GM19397 (cell line): ENCODE data around the gene CUEDC2.

Experiments used
- ATAC-seq: cut with Tn5 transposase; IDR thresholded peaks from one replicate; pipeline ENCODE4 v1.9.1; 2021; ENCODE audit warnings: mild to moderate bottlenecking, moderate library complexity; ENCODE audit not compliant: unreplicated experiment

Gene CUEDC2

DNA sequence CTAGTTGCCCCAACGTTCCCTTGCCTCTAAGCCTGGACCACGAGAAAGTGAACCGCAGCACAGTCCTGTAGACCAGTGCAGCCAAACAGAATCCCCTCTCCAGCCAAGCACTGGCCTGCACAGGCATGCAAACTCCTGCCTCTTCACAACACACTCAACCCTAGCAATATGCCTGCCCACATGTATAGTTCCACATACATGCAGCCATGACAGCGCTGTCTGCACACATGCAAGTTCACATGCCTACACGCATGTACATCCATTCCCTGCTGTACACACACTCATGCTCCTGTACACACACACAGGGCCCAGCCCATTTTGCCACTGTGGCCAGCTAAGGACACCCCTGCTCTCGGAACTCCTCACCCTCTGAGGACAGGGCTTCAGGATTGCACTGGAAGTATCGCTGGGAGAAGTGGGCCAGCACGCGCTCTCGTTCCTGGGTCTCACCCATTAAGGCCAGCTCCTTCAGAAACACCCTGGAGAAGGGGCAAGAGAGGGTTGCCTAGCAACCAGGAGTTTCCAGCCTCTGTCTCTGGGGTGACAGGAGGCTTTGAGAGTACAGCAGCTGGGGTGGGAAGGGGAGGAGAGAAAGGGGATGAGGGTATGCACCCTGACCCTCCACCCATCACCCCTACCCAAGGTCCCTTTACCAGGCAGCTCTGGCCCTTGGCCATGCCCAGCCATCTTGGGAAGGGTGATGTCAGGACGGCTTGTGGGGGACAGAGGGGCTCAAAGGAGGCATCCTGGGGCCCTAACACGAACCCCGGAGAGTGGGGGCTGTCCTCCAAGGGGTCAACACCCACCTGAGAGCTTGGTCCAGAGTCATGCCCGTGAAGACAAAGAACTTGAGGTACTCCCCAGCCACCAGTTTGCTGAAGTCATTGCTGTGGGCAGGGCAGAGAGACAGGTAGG is 20.8 kb downstream of the CUEDC2 start:
- ATAC-seq, result no peak

- no peak for ATAC-seq
Observed at GRCh38 chr10:102410429-102411073, 21.8 kb downstream of the CUEDC2 start.

GRCh38 chr10:102409604-102410428 is 22.6 kb downstream of the CUEDC2 start:
- ATAC-seq, result no peak

GRCh38 chr10:102408728-102409603 is 23.4 kb downstream of the CUEDC2 start:
- ATAC-seq, result no peak

DNA sequence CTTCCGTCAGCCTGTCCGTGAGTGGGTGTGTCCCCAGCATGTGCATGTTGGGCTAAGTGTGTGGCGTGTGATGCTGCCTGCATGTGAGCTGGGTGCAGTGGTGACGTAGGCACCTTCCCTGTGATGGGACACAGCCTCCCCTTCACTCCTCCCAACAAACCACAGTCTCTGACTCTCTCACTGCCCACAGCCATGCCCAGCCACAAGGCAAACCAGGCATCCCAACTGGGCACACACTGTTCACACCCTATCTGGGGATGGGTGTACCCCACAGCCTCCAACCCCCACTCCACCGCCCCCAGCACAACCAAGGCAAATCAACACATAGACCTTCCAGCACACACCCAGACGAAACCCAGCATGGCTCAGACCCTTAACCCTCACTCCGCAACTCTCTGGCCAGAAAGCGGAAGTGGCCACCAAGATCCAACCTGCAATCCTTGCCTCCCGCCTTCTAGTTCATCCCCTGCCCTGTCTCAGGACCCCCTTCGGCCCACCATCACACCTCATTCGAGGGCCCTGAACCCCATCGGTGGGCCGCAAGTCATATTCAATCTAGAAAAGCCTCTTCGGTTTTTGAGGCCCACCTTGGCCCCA is 24.1 kb downstream of the CUEDC2 start:
- ATAC-seq, result no peak

DNA sequence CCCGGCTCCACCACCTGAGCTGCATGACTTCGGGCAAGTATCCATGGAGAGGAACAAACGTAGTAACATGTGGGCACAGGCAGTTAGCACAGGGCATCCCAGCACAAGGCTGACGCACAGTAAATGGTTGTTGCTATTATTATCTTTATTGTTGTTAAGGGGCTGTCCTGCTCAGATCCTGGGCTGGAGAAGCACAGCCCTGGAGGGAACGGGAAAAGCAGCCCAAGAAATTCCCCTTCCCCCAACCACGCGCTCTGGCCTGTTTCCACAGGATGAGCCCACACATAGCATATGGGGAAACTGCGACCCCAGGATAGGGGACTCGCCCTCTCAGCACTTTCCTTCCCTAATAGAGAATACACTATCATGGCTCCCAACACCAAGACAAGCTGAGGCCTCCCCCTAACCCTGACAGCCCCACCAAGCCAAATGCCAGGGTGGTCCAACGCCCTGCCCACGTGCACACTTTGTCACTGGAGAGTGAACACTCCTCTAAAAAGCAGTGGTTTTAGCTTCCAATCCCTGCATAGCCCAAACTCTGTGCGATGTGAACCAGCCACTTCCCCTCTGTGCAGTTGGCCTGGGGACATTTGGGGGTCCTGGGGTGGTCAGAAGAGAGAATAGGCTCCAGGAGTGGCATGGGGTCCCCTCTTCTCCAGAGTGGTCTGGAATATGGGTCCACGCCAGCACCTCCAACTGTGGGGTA is 24.8 kb downstream of the CUEDC2 start:
- ATAC-seq, result no peak

DNA sequence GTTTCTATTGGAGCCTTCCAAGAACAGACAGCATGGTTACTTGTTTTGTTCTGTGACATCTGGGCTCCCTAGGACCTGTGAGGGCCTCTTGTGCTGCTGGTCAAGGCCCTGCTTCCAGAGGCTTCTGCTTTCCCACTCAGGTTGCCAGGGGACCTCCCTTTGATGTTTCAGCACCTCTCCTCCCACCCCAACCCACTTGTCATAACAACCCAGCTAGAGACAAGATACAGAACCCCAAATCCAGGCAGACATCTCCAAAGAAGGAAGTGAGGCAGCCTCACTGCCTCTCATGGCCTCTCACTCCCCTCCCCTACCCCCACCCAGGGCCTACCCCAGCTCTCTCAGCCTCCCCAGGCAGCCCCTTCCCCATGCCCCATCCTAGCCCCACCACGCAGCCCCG is 25.6 kb downstream of the CUEDC2 start:
- ATAC-seq, result no peak

DNA sequence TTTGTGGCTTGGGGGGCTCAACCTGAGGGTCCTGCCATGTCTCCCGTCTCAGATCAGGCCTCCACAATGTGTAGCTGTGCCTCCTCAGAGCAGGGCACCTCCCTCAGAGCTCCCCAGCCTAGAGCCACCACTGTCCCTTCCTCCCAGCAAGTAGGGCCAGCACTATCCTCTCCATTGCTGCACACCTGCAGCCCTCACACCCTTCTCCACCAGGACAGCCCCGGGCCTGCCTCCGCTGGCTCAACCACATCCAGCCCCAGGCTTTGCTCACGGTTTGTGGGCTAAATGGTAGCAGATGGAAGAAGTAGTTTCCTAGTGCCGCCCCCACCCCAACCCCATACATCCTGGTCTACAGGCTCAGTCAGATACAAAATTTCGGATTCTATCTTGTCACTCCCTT is 26.7 kb downstream of the CUEDC2 start:
- ATAC-seq, result no peak

GRCh38 chr10:102405108-102405571 is 27.2 kb downstream of the CUEDC2 start:
- ATAC-seq, result no peak

DNA sequence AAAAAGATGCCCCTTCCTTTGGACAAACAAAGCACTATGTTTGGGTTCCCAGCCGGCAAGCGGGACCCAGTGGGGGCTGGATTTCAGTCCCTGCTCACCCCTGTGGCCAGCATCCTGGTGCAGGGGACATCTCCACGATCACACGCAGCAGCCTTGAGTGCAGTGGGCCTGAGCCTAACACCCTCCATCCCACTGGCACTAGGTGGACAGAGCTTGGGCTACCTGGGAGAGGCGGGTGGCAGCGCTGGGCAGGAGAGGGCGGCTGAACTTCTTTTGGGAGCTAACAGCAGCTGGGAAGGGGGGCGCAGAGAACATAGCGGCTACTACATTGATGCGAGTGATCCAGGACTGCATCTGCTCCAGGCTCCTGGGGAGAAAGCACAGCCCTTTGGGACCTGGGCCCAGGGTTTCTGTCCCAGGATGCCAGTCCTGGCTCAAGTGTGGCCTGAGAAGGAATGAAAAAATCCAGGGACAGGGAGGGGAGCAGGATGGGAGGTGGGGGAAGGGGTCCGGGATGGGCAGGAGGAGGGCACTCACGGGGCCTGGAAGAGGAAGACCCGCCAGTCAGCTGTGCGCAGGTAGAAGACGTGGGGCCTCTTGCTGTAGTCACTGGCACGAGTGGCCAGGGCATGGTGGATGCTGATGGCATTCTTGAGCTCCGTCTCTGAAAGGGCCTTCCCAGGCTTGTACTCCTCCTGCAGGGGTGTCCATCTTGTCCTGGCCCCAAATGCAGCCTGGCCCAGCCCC is 27.8 kb downstream of the CUEDC2 start:
- no peak for ATAC-seq

- ATAC-seq, result no peak
Observed at GRCh38 chr10:102403115-102403514, 29.3 kb downstream of the CUEDC2 start.

GRCh38 chr10:102402512-102402896 is 29.9 kb downstream of the CUEDC2 start:
- ATAC-seq, result no peak

- ATAC-seq, result no peak
Observed at GRCh38 chr10:102401735-102402511, 30.5 kb downstream of the CUEDC2 start.

DNA sequence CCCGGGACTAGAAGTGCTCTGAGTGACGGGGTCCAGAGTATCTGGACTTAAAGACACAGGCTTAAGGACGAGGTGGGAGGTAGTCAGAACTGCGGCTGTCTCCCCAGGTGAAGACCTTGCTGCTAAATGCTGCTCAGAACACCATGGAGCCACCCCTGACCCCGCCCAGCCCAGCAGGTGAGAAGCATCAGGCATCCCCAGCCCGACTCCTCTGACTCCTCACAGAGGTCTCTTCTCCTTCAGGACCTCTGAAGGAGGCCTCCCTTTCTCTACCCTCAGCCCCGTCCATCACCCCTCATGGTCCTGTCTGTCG is 31.1 kb downstream of the CUEDC2 start:
- ATAC-seq, result no peak

- ATAC-seq, result no peak
Observed at GRCh38 chr10:102400598-102401341, 31.6 kb downstream of the CUEDC2 start.

GRCh38 chr10:102400076-102400475 is 32.3 kb downstream of the CUEDC2 start:
- ATAC-seq, result no peak
